Fibroblast of lung (primary cell): ENCODE results near the gene CALML6. TPM values are rescaled to one million over a fixed set of nuclear protein-coding genes. Genes with fewer than 3 reads are reported as not detected.

ENCODE experiments used
- DNase-seq, 2 donors: peaks; one replicate each; pipeline versions ENCODE4 v3.0.0 to v3.0.0-alpha.2; 2010; ENCODE audit warnings: low read depth in 2 of 2
- H2AFZ ChIP-seq: 2 replicates; pipeline ENCODE4 v1.5.1; 2012; ENCODE audit warnings: low read length, control low read depth, inconsistent platforms
- H3K27ac ChIP-seq: 2 replicates; pipeline ENCODE4 v1.5.1; 2011; ENCODE audit warnings: low read length, control low read depth; ENCODE audit not compliant: insufficient read depth
- H3K27me3 ChIP-seq: 2 replicates; pipeline ENCODE4 v1.5.1; 2011; ENCODE audit warnings: mild to moderate bottlenecking, low read length; ENCODE audit not compliant: control insufficient read depth, insufficient read depth
- H3K36me3 ChIP-seq: 2 replicates; pipeline ENCODE4 v1.5.1; 2011; ENCODE audit warnings: low read length; ENCODE audit not compliant: control insufficient read depth, insufficient read depth
- H3K4me1 ChIP-seq: 2 replicates; pipeline ENCODE4 v1.5.1; 2011; ENCODE audit warnings: low read length; ENCODE audit not compliant: control insufficient read depth, insufficient read depth; ENCODE audit errors: extremely low read depth
- H3K4me2 ChIP-seq: 2 replicates; pipeline ENCODE4 v1.5.1; 2011; ENCODE audit warnings: low read length, control low read depth; ENCODE audit not compliant: insufficient read depth; ENCODE audit errors: extremely low read depth
- H3K4me3 ChIP-seq, 4 experiments: fragments of 200-600 bp in 1 of 4; sonication (generic) in 1 of 4; replicated peaks in 1 of 4; 2 replicates each; pipeline ENCODE4 v1.5.1; 2011 to 2016; ENCODE audit warnings: low read length in 4 of 4, low read depth in 3 of 4, mild to moderate bottlenecking in 3 of 4, control low read depth in 2 of 4, inconsistent platforms in 1 of 4, mixed read lengths in 1 of 4; ENCODE audit not compliant: insufficient read depth in 1 of 4; ENCODE audit errors: control extremely low read depth in 1 of 4
- H3K79me2 ChIP-seq: 2 replicates; pipeline ENCODE4 v1.5.1; 2012; ENCODE audit warnings: mild to moderate bottlenecking, low read length, inconsistent platforms; ENCODE audit not compliant: control insufficient read depth, insufficient read depth
- H3K9ac ChIP-seq: 2 replicates; pipeline ENCODE4 v1.5.1; 2011; ENCODE audit warnings: mild to moderate bottlenecking, low read length, control low read depth; ENCODE audit not compliant: insufficient read depth
- H3K9me3 ChIP-seq: 2 replicates; pipeline ENCODE4 v1.5.1; 2012; ENCODE audit warnings: low read depth, low read length; ENCODE audit not compliant: control insufficient read depth, insufficient read depth
- H4K20me1 ChIP-seq: 2 replicates; pipeline ENCODE4 v1.5.1; 2011; ENCODE audit warnings: low read length; ENCODE audit not compliant: control insufficient read depth, insufficient read depth; ENCODE audit errors: extremely low read depth
- EZH2 ChIP-seq: IDR thresholded peaks from 2 replicates; pipeline ENCODE4 v1.5.1; 2012; ENCODE audit warnings: low read length, control low read depth, mild to moderate bottlenecking; ENCODE audit errors: missing control alignments
- polyA plus RNA-seq, 2 donors: library from polyadenylated mRNA; depleted of rRNA in 1 of 2; stranded (reverse) in 1 of 2; unstranded in 1 of 2; fragments of >200 nt; gene quantifications; 2 replicates each; pipeline ENCODE4 v1.2.1, GENCODE V29; 2011 to 2012; ENCODE audit warnings: missing spikeins in 1 of 2
- total RNA-seq: library from RNA; depleted of rRNA; stranded (reverse); fragments of >200 nt; gene quantifications from 2 replicates; pipeline ENCODE4 v1.2.1, GENCODE V29; 2014
- TF ChIP-seq, protein P1 (sequence below), 2 donors: IDR thresholded peaks in 1 of 2; conservative IDR thresholded peaks in 1 of 2; 1 replicate in 1 of 2; 2 replicates in 1 of 2; pipeline ENCODE4 v1.5.1; 2011 to 2012; ENCODE audit warnings: low read length in 2 of 2, control low read depth in 1 of 2, inconsistent platforms in 1 of 2, low read depth in 1 of 2, mild to moderate bottlenecking in 1 of 2

The CALML6 gene
- total and polyA plus RNA-seq, 2 donors (not counting 1 experiment from before 2014, with no cell fraction given): 0.09 to 0.17 TPM

DNA sequence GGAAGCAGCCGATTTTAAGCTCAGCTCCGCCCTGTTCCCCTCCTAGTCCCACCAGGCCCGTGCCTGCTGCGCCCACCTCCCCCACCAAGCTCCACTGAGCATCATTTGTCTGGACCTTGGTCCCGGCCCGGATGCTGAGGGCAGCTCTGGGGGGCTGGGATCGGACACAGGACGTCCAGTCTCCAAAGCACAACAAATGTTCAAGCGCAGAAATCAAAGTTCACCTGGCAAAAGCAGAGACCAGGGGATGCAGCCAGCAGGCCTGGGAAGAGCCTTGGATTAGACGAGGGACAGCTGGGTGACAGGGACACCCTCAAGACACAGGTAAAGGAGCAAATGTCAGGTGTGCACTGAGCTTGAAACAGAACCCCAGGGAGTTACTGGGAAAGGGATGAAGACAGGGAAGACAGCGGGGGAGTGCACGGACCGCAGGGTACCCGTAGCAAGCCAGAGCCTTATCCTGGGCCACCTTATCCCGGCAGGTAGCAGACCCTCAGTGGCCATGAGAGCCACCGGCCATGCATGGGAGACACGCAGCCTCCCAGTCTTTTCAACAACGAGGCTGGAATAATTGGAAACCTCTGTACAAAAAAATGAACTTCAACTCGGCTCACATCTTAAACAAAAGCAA lies 26.3 kb downstream of the CALML6 start:
- H3K4me1 ChIP-seq: no peaks in the 10 kb centered on the region
- TF ChIP-seq, protein P1, sequence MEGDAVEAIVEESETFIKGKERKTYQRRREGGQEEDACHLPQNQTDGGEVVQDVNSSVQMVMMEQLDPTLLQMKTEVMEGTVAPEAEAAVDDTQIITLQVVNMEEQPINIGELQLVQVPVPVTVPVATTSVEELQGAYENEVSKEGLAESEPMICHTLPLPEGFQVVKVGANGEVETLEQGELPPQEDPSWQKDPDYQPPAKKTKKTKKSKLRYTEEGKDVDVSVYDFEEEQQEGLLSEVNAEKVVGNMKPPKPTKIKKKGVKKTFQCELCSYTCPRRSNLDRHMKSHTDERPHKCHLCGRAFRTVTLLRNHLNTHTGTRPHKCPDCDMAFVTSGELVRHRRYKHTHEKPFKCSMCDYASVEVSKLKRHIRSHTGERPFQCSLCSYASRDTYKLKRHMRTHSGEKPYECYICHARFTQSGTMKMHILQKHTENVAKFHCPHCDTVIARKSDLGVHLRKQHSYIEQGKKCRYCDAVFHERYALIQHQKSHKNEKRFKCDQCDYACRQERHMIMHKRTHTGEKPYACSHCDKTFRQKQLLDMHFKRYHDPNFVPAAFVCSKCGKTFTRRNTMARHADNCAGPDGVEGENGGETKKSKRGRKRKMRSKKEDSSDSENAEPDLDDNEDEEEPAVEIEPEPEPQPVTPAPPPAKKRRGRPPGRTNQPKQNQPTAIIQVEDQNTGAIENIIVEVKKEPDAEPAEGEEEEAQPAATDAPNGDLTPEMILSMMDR (conservative IDR thresholded peaks at IDR 0.05 in 1 of 2, IDR thresholded peaks at IDR 0.05 in 1 of 2; ENCODE audit: low read depth in 1 of 2, low read length in 2 of 2): no peak
- no peak for TF ChIP-seq EZH2
- no peak overlapping the region for H3K4me3 ChIP-seq
- H3K36me3 ChIP-seq: no peaks in the 10 kb centered on the region
- H3K4me2 ChIP-seq: no peak overlapping the region
- no peaks in the 10 kb centered on the region for H4K20me1 ChIP-seq
- no peak overlapping the region for H3K9ac ChIP-seq
- H3K9me3 ChIP-seq: no peaks in the 10 kb centered on the region
- no peaks in the 10 kb centered on the region for H3K79me2 ChIP-seq
- no peak for DNase-seq
- H3K27me3 ChIP-seq: no peaks in the 10 kb centered on the region
- H3K27ac ChIP-seq: no peak overlapping the region
- H2AFZ ChIP-seq: no peak overlapping the region

DNA sequence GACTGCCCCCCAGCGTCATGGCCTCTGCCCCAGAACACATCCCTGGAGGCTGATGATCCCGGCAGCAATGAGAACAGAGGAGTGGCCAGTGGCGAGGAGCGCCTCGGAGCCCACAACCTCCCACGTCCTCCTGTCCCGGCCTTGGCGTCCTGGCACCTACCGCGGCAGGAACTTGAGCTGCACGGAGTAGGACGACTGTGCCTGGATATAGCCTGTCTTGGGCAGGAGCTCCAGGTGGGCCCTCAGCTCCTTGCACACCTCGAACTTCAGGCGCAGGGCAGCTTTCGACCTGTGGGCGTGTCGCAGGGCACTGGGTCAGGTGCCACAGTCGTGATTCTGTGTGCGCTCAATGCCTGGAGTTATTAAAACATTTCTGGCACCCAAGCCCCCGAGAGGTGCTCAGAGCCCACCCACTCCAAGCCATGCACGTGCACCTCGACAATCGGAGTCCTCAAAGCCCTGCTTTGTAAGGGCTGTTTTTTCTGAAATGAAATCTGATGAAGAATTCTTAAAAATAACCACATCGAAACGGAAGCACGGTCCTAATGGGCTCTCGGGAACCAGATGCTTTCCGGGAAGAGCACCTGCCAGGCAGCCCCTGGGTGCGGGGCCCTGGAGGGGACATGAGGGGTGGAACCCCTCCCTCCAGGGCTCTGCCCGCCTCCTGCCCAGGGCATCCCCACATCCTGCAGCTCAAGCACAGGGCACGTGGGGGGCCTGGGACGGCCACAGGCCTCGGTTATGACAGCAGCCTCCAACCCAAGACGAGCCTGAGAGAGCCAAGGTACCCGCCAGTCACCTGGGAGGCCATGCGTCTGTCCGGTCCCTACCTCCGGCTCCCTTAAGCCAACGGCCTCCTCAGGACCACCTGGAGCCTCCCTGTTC lies 27.1 kb downstream of the CALML6 start:
- no peaks in the 10 kb centered on the region for H3K4me1 ChIP-seq
- H3K9ac ChIP-seq: no peak overlapping the region
- no peaks in the 10 kb centered on the region for H3K9me3 ChIP-seq
- no peak for TF ChIP-seq EZH2
- TF ChIP-seq, protein P1 (conservative IDR thresholded peaks at IDR 0.05 in 1 of 2, IDR thresholded peaks at IDR 0.05 in 1 of 2; ENCODE audit: low read depth in 1 of 2, low read length in 2 of 2): no peak
- no peaks in the 10 kb centered on the region for H4K20me1 ChIP-seq
- no peak overlapping the region for H2AFZ ChIP-seq
- DNase-seq: no peak
- no peaks in the 10 kb centered on the region for H3K27me3 ChIP-seq
- no peak overlapping the region for H3K4me2 ChIP-seq
- no peak overlapping the region for H3K4me3 ChIP-seq
- no peaks in the 10 kb centered on the region for H3K36me3 ChIP-seq
- H3K27ac ChIP-seq: no peak overlapping the region
- H3K79me2 ChIP-seq: no peaks in the 10 kb centered on the region
